NCI-H345 treated with DMSO at 0.1 percent for 48 hours (cell line): Measurements from ENCODE around the gene PKP1.

ENCODE experiments used
- DNase-seq: peaks from one replicate; lab custom pipeline; 2025; ENCODE audit not compliant: unreplicated experiment; lab: John Stamatoyannopoulos, UW

PKP1 gene

GRCh38 chr1:201364808-201365105 is 81.5 kb downstream of the PKP1 start:
- DNase-seq: no peak

GRCh38 chr1:201365251-201365650 is 81.9 kb downstream of the PKP1 start:
- DNase-seq: no peak

- no peak for DNase-seq
Measured at GRCh38 chr1:201366696-201367095, 83.4 kb downstream of the PKP1 start.

GRCh38 chr1:201369209-201369608 is 85.9 kb downstream of the PKP1 start:
- no peak for DNase-seq

GRCh38 chr1:201370500-201370899 is 87.2 kb downstream of the PKP1 start:
- no peak for DNase-seq

- no peak for DNase-seq
Measured at GRCh38 chr1:201371276-201371675, 88.0 kb downstream of the PKP1 start.

GRCh38 chr1:201371792-201372191 is 88.5 kb downstream of the PKP1 start:
- DNase-seq: no peak

- DNase-seq: peak; percentile 77
Measured at GRCh38 chr1:201374364-201374763, 91.1 kb downstream of the PKP1 start.

- no peak for DNase-seq
Measured at GRCh38 chr1:201375169-201375568, 91.9 kb downstream of the PKP1 start.

GRCh38 chr1:201376107-201376463 is 92.8 kb downstream of the PKP1 start:
- DNase-seq: no peak

- no peak for DNase-seq
Measured at GRCh38 chr1:201376464-201377374, 93.4 kb downstream of the PKP1 start.

GRCh38 chr1:201377611-201378092 is 94.3 kb downstream of the PKP1 start, which contains the start of gene TNNT2:
Gene TNNT2, minus strand, starts transcription at chr1:201377680. Its CDS starts 4,426 bp downstream, at chr1:201373254.
- DNase-seq: no peak

GRCh38 chr1:201378804-201379203 is 95.5 kb downstream of the PKP1 start:
- DNase-seq: no peak

- no peak for DNase-seq
Measured at GRCh38 chr1:201379733-201380242, 96.5 kb downstream of the PKP1 start.

- peak; percentile 70 for DNase-seq
Measured at GRCh38 chr1:201381130-201381529, 97.8 kb downstream of the PKP1 start.
